SHP77 (cell line): ENCODE results near the gene DENND5A.
A peak's percentile ranks its signal among the peaks of the same experiment; 100 is the strongest.
"Not testable (repeated sequence)": the region's sequence is repeated elsewhere in the genome, so short reads cannot be mapped to it uniquely, and the experiment has no call there.

Experiments used
- DNase-seq, 2 experiments: peaks; one replicate each; lab custom pipeline; 2025; lab: John Stamatoyannopoulos, UW

DENND5A gene

GRCh38 chr11:9137293-9138132 is 127.6 kb downstream of the DENND5A start:
- peak; percentile 54 to 59 for DNase-seq

- no peak for DNase-seq
Observed at GRCh38 chr11:9136741-9137140, 128.4 kb downstream of the DENND5A start.

- no peak for DNase-seq
Observed at GRCh38 chr11:9133956-9134355, 131.2 kb downstream of the DENND5A start.

- DNase-seq = no peak
Observed at GRCh38 chr11:9132203-9132878, 132.8 kb downstream of the DENND5A start.

- DNase-seq = no peak
Observed at GRCh38 chr11:9130297-9130696, 134.9 kb downstream of the DENND5A start.

GRCh38 chr11:9126636-9127035 is 138.5 kb downstream of the DENND5A start:
- no peak for DNase-seq

- no peak for DNase-seq
Observed at GRCh38 chr11:9125185-9125886, 139.8 kb downstream of the DENND5A start.

- DNase-seq = no peak
Observed at GRCh38 chr11:9123595-9124304, 141.4 kb downstream of the DENND5A start.

- no peak for DNase-seq
Observed at GRCh38 chr11:9121469-9121796, 143.7 kb downstream of the DENND5A start.

- peak; percentile 15 to 43 for DNase-seq
Observed at GRCh38 chr11:9120664-9121468, 144.3 kb downstream of the DENND5A start.

- DNase-seq = no peak
Observed at GRCh38 chr11:9118277-9118676, 146.9 kb downstream of the DENND5A start.

- DNase-seq = no peak
Observed at GRCh38 chr11:9112075-9112474, 153.1 kb downstream of the DENND5A start.

- DNase-seq = no peak
Observed at GRCh38 chr11:9109858-9110731, 155.1 kb downstream of the DENND5A start.

GRCh38 chr11:9104580-9104979 is 160.6 kb downstream of the DENND5A start:
- no peak for DNase-seq

- DNase-seq = no peak
Observed at GRCh38 chr11:9103542-9104276, 161.4 kb downstream of the DENND5A start.

- DNase-seq = no peak
Observed at GRCh38 chr11:9099617-9100016, 165.5 kb downstream of the DENND5A start.

- not testable (repeated sequence) for DNase-seq
Observed at GRCh38 chr11:9098455-9098854, 166.7 kb downstream of the DENND5A start.

GRCh38 chr11:9097186-9097943 is 167.8 kb downstream of the DENND5A start:
- DNase-seq = not testable (repeated sequence)

GRCh38 chr11:9096427-9096826 is 168.7 kb downstream of the DENND5A start:
- DNase-seq = no peak
